SK-N-SH (cell line): ENCODE results near the gene CKAP2L. TPM values are rescaled to one million over a fixed set of nuclear protein-coding genes. Genes with fewer than 3 reads are reported as not detected.

ENCODE experiments used
- CTCF ChIA-PET: fragments of 300-600, 350-600 bp; formaldehyde crosslinking; extraction: SDS; loops from one replicate; lab custom pipeline; 2021; lab: Yijun Ruan, JAX
- POLR2A ChIA-PET: fragments of 350-600 bp; sonication (Branson Sonifier 250); formaldehyde crosslinking; extraction: SDS; loops from one replicate; lab custom pipeline; 2020; ENCODE audit warnings: antibody characterized with exemption, inconsistent platforms; lab: Yijun Ruan, JAX
- DNase-seq: peaks from one replicate; pipeline ENCODE4 v3.0.0; 2012
- H2AFZ ChIP-seq: fragments of 200-600 bp; sonication (generic); 2 replicates; pipeline ENCODE4 v1.8.1; 2016; ENCODE audit warnings: antibody characterized with exemption, mild to moderate bottlenecking, low read depth
- H3F3A ChIP-seq: fragments of 200-600 bp; sonication (generic); replicated peaks from 2 replicates; pipeline ENCODE3; 2016; ENCODE audit warnings: antibody characterized with exemption, mild to moderate bottlenecking; ENCODE audit not compliant: insufficient read depth
- H3K27ac ChIP-seq, 2 experiments: fragments of 200-500 bp in 1 of 2; fragments of 200-600 bp in 1 of 2; sonication (Bioruptor generic) in 1 of 2; sonication (generic), shearing (Covaris generic) in 1 of 2; 2 replicates each; pipeline versions ENCODE4 v1.5.1 to v1.6.1; 2014 to 2016; ENCODE audit warnings: low read depth in 2 of 2, inconsistent platforms in 1 of 2, low read length in 1 of 2, mild to moderate bottlenecking in 1 of 2, mixed read lengths in 1 of 2
- H3K27me3 ChIP-seq: fragments of 200-600 bp; sonication (generic), shearing (Covaris generic); 2 replicates; pipeline ENCODE4 v1.6.1; 2016; ENCODE audit warnings: mixed run types; ENCODE audit not compliant: insufficient read depth
- H3K36me3 ChIP-seq, 2 experiments: fragments of 200-500 bp in 1 of 2; fragments of 200-600 bp in 1 of 2; sonication (Bioruptor generic) in 1 of 2; sonication (generic) in 1 of 2; replicated peaks in 1 of 2; 2 replicates each; pipeline versions ENCODE3 to v1.5.1; 2014 to 2016; ENCODE audit warnings: low read length in 1 of 2, mild to moderate bottlenecking in 1 of 2; ENCODE audit not compliant: insufficient read depth in 2 of 2, control insufficient read depth in 1 of 2
- H3K4me1 ChIP-seq, 2 experiments: fragments of 200-500 bp in 1 of 2; fragments of 200-600 bp in 1 of 2; sonication (Bioruptor generic) in 1 of 2; sonication (generic), shearing (Covaris generic) in 1 of 2; 2 replicates each; pipeline versions ENCODE4 v1.5.1 to v1.6.1; 2014 to 2016; ENCODE audit warnings: low read depth in 1 of 2, low read length in 1 of 2, mixed run types in 1 of 2; ENCODE audit not compliant: insufficient read depth in 2 of 2, control insufficient read depth in 1 of 2
- H3K4me2 ChIP-seq: fragments of 200-600 bp; sonication (generic), shearing (Covaris generic); 2 replicates; pipeline ENCODE4 v1.6.1; 2017; ENCODE audit warnings: mixed run types
- H3K4me3 ChIP-seq, 2 experiments: fragments of 200-500 bp in 1 of 2; fragments of 200-600 bp in 1 of 2; sonication (Bioruptor generic) in 1 of 2; sonication (generic), shearing (Covaris generic) in 1 of 2; 2 replicates each; pipeline versions ENCODE4 v1.5.1 to v1.8.1; 2014 to 2016; ENCODE audit warnings: low read depth in 2 of 2, inconsistent platforms in 1 of 2, low read length in 1 of 2, mild to moderate bottlenecking in 1 of 2, mixed read lengths in 1 of 2, moderate library complexity in 1 of 2
- H3K79me2 ChIP-seq: fragments of 200-600 bp; sonication (generic); 2 replicates; pipeline ENCODE4 v1.8.1; 2017; ENCODE audit warnings: mild to moderate bottlenecking; ENCODE audit not compliant: insufficient read depth
- H3K9ac ChIP-seq: fragments of 200-600 bp; sonication (generic); 2 replicates; pipeline ENCODE4 v1.6.1; 2017; ENCODE audit warnings: mixed run types
- H3K9me2 ChIP-seq: fragments of 200-600 bp; sonication (generic); 2 replicates; pipeline ENCODE4 v1.6.1; 2017; ENCODE audit warnings: mixed run types
- H3K9me3 ChIP-seq: fragments of 200-600 bp; sonication (generic); 2 replicates; pipeline ENCODE4 v1.6.1; 2017; ENCODE audit warnings: mixed run types, mild to moderate bottlenecking, moderate library complexity
- H4K20me1 ChIP-seq: fragments of 200-600 bp; sonication (generic); 2 replicates; pipeline ENCODE4 v1.6.1; 2017; ENCODE audit warnings: mild to moderate bottlenecking, mixed run types; ENCODE audit not compliant: insufficient read depth
- FOSL2 ChIP-seq: IDR thresholded peaks from 2 replicates; pipeline ENCODE4 v1.4.0; 2012; ENCODE audit warnings: low read depth, mild to moderate bottlenecking, moderate library complexity, borderline replicate concordance
- FOXJ3 ChIP-seq: sonication (generic); formaldehyde crosslinking; IDR thresholded peaks from 2 replicates; pipeline ENCODE4 v1.5.1; 2020; ENCODE audit warnings: mild to moderate bottlenecking, missing genetic modification reagents
- FOXM1 ChIP-seq: IDR thresholded peaks from 2 replicates; pipeline ENCODE4 v1.4.0; 2012; ENCODE audit warnings: low read depth, mild to moderate bottlenecking
- GATA2 ChIP-seq: sonication (generic); formaldehyde crosslinking; IDR thresholded peaks from 2 replicates; pipeline ENCODE4 v1.5.0; 2020; ENCODE audit warnings: mild to moderate bottlenecking, missing genetic modification reagents
- JUND ChIP-seq: IDR thresholded peaks from 2 replicates; pipeline ENCODE4 v1.4.0; 2012
- MEF2A ChIP-seq: IDR thresholded peaks from 2 replicates; pipeline ENCODE4 v1.4.0; 2012; ENCODE audit warnings: low read depth, borderline replicate concordance
- MXI1 ChIP-seq: IDR thresholded peaks from 2 replicates; pipeline ENCODE4 v1.6.1; 2012; ENCODE audit warnings: mild to moderate bottlenecking, low read depth, low read length, improper control_type of control experiment
- NFIC ChIP-seq: IDR thresholded peaks from 2 replicates; pipeline ENCODE4 v1.4.0; 2012; ENCODE audit warnings: borderline replicate concordance
- NRF1 ChIP-seq: IDR thresholded peaks from 2 replicates; pipeline ENCODE4 v1.6.1; 2012; ENCODE audit warnings: low read depth, mild to moderate bottlenecking, low read length
- POLR2AphosphoS5 ChIP-seq: IDR thresholded peaks from 2 replicates; pipeline ENCODE4 v1.6.1; 2012; ENCODE audit warnings: low read depth, low read length
- RFX5 ChIP-seq: IDR thresholded peaks from 2 replicates; pipeline ENCODE4 v1.6.1; 2012; ENCODE audit warnings: mild to moderate bottlenecking, improper control_type of control experiment, low read length
- TEAD4 ChIP-seq: IDR thresholded peaks from 2 replicates; pipeline ENCODE4 v1.4.0; 2012; ENCODE audit warnings: mild to moderate bottlenecking, borderline replicate concordance; ENCODE audit not compliant: insufficient read depth
- WGBS: methylation state at CpG from one replicate; pipeline ENCODE4 v1.1.6; 2017; ENCODE audit warnings: low lambda C conversion rate; 5-methylcytosine and 5-hydroxymethylcytosine counted together
- polyA plus RNA-seq, 3 experiments: library from polyadenylated mRNA; depleted of rRNA; stranded (reverse); fragments of >200 nt; gene quantifications; 2 replicates each; pipeline ENCODE4 v1.2.3, GENCODE V29; 2012
- TF ChIP-seq, protein P1 (sequence below): IDR thresholded peaks from 2 replicates; pipeline ENCODE4 v1.4.0; 2012; ENCODE audit warnings: low read depth, borderline replicate concordance
- TF ChIP-seq, protein P2 (sequence below): IDR thresholded peaks from 2 replicates; pipeline ENCODE4 v1.4.0; 2012; ENCODE audit warnings: low read depth

CKAP2L gene
- polyA plus RNA-seq, 1 of the 3 experiments (the other 2 are of a cell fraction) = 2.9 TPM

DNA sequence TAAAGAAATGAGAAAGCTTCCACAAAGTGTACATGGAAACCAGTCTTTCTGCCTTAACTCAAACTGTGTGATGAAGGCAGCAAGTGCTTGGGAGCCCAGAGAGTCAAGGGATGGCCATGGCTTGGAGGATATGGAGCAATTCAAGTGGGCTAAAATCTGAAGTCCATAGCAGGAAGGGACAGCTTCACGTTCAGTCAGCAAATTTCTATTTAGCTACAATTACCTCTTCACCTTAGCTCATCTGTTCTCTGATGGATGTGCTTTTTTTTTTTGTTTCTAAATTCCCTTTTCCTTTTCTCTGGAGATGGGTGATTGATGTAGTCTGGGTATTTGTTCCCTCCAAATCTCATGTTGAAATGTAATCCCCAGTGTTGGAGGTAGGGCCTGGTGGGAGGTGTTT is 24.8 kb upstream of the CKAP2L start:
- WGBS = 62% methylated on average over 1 of the region's 1 CpG
- H3K4me3 ChIP-seq = no peak overlapping the region
- H3K4me2 ChIP-seq = no peak overlapping the region
- TF ChIP-seq, protein P1, sequence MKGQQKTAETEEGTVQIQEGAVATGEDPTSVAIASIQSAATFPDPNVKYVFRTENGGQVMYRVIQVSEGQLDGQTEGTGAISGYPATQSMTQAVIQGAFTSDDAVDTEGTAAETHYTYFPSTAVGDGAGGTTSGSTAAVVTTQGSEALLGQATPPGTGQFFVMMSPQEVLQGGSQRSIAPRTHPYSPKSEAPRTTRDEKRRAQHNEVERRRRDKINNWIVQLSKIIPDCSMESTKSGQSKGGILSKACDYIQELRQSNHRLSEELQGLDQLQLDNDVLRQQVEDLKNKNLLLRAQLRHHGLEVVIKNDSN = no peak
- TF ChIP-seq NFIC (no peak), GATA2 (CRISPR knock-in tag) (no peak), FOXM1 (no peak), FOSL2 (no peak), NRF1 (no peak), POLR2AphosphoS5 (no peak)
- TF ChIP-seq, protein P2, sequence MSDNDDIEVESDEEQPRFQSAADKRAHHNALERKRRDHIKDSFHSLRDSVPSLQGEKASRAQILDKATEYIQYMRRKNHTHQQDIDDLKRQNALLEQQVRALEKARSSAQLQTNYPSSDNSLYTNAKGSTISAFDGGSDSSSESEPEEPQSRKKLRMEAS = no peak
- DNase-seq = no peak
- H3K36me3 ChIP-seq = no peaks in the 10 kb centered on the region
- no peaks in the 10 kb centered on the region for H4K20me1 ChIP-seq
- no peak overlapping the region for H3K9ac ChIP-seq
- H3F3A ChIP-seq = peaks cover 4% of the 10 kb centered on the region
- no peak overlapping the region for H2AFZ ChIP-seq
- no peaks in the 10 kb centered on the region for H3K9me3 ChIP-seq
- no peaks in the 10 kb centered on the region for H3K27me3 ChIP-seq
- ChIA-PET CTCF (no interaction called here), POLR2A (interaction anchor here (0.5 kb wide), 1 partner anchor 9 kb away, joined by 3 read pairs; no protein-coding TSS in a partner anchor)
- H3K79me2 ChIP-seq = no peaks in the 10 kb centered on the region
- no peaks in the 10 kb centered on the region for H3K9me2 ChIP-seq
- H3K27ac ChIP-seq = no peak overlapping the region
- 0 out of 4 replicates have a peak, but pooled peaks cover 0 to 3% of the 10 kb centered on the region in 2 experiments for H3K4me1 ChIP-seq

DNA sequence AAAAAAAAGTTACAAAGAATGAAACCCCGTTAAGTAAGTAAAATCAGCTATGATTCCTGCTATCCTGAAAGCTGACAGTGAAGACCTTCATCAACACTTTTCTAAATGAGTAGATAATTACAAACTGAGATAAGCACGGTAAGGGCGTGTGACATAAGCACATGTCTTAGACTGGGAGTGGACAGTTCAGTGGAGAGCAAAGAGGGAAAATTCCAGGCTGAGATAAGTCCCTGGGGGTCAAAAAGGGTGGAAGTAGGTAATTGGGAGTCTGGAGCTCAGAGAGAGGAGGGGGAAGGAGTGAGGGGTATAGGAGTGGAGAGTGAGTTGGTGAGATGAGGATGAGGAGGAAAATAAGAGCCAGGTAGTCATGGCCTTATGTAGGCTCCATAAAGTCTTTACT is 24.2 kb upstream of the CKAP2L start:
- no peaks in the 10 kb centered on the region for H4K20me1 ChIP-seq
- H3K4me3 ChIP-seq = no peak overlapping the region
- no peaks in the 10 kb centered on the region for H3K9me2 ChIP-seq
- H3K9me3 ChIP-seq = no peaks in the 10 kb centered on the region
- H3K4me1 ChIP-seq = no peaks in the 10 kb centered on the region
- H3F3A ChIP-seq = peaks cover under 1% of the 10 kb centered on the region
- WGBS = 39% methylated on average over 3 of the region's 3 CpGs
- no peaks in the 10 kb centered on the region for H3K27me3 ChIP-seq
- H3K79me2 ChIP-seq = no peaks in the 10 kb centered on the region
- H3K36me3 ChIP-seq = no peaks in the 10 kb centered on the region
- CTCF ChIA-PET = no interaction called here
- POLR2A ChIA-PET = interaction anchor here (0.5 kb wide), 1 partner anchor 8 kb away, joined by 3 read pairs; no protein-coding TSS in a partner anchor
- no peak overlapping the region for H3K9ac ChIP-seq
- no peak overlapping the region for H2AFZ ChIP-seq
- no peak overlapping the region for H3K4me2 ChIP-seq
- H3K27ac ChIP-seq = no peak overlapping the region
- no peak for DNase-seq
- TF ChIP-seq RFX5 (no peak), TEAD4 (no peak), FOXM1 (no peak), MXI1 (no peak), FOXJ3 (no peak), MEF2A (no peak), JUND (no peak), POLR2AphosphoS5 (no peak)
